Head of caudate nucleus (tissue), 42 donors: Measurements from ENCODE around the gene SERPINH1.

ENCODE experiments used
- DNase-seq, 42 donors: peaks; one replicate each; pipeline versions ENCODE4 v3.0.0 to v3.0.0-alpha.2; 2020 to 2021; ENCODE audit warnings: mixed read lengths in 7 of 42
- intact Hi-C: fragments of 100-400 bp; cut with DNase I; formaldehyde crosslinking; loops from one replicate; pipeline ENCODE4 v1.15.0; 2022

Gene SERPINH1

GRCh38 chr11:75562048-75562835 is at the start of gene SERPINH1:
Gene SERPINH1, plus strand, starts transcription at chr11:75562253. Its CDS starts 4,097 bp downstream, at chr11:75566350.
- peak; percentile 54 to 88 (median 71) for DNase-seq
- intact Hi-C loops, result no loop called here

- intact Hi-C loops, result no loop called here
- no peak for DNase-seq
These were observed 48.8 kb upstream of the SERPINH1 start for GRCh38 chr11:75513250-75513649.

- intact Hi-C loops, result no loop called here
- no peak for DNase-seq
These were observed 47.5 kb upstream of the SERPINH1 start for GRCh38 chr11:75514596-75514995.

- intact Hi-C loops, result no loop called here
- no peak for DNase-seq
These were observed 45.9 kb upstream of the SERPINH1 start for GRCh38 chr11:75516140-75516539.

- intact Hi-C loops, result no loop called here
- no peak for DNase-seq
These were observed 45.2 kb upstream of the SERPINH1 start for GRCh38 chr11:75516886-75517285.

GRCh38 chr11:75518204-75518549 is 43.9 kb upstream of the SERPINH1 start:
- DNase-seq, result no peak
- intact Hi-C loops, result no loop called here

- no peak for DNase-seq
- intact Hi-C loops, result no loop called here
These were observed 43.0 kb upstream of the SERPINH1 start for GRCh38 chr11:75518771-75519653.

- intact Hi-C loops, result no loop called here
- DNase-seq, result peak in 14 of 42 donors; percentile 7 to 62 (median 36)
These were observed 41.4 kb upstream of the SERPINH1 start for GRCh38 chr11:75520688-75521087.

- intact Hi-C loops, result no loop called here
- DNase-seq, result no peak
These were observed 39.6 kb upstream of the SERPINH1 start for GRCh38 chr11:75522286-75523044.

- intact Hi-C loops, result no loop called here
- DNase-seq, result peak in 7 of 42 donors; percentile 9 to 58 (median 26)
These were observed 38.9 kb upstream of the SERPINH1 start for GRCh38 chr11:75523189-75523588.

- intact Hi-C loops, result no loop called here
- no peak for DNase-seq
These were observed 38.0 kb upstream of the SERPINH1 start for GRCh38 chr11:75523811-75524664.

GRCh38 chr11:75524665-75525432 is 37.2 kb upstream of the SERPINH1 start:
- intact Hi-C loops, result no loop called here

GRCh38 chr11:75525433-75526191 is 36.4 kb upstream of the SERPINH1 start, which contains the start of gene GDPD5:
Gene GDPD5, minus strand, starts transcription at chr11:75525941. Its CDS starts 48,206 bp downstream, at chr11:75477735.
- intact Hi-C loops, result no loop called here
- peak; percentile 34 to 94 (median 87) for DNase-seq

More at GRCh38 chr11:75524665-75525432, 37.2 kb upstream of the SERPINH1 start:
- peak in 32 of 42 donors; percentile 11 to 67 (median 35) for DNase-seq

GRCh38 chr11:75526192-75526541 is 35.9 kb upstream of the SERPINH1 start:
- intact Hi-C loops, result no loop called here
- no peak for DNase-seq

- no peak for DNase-seq
- intact Hi-C loops, result no loop called here
These were observed 34.9 kb upstream of the SERPINH1 start for GRCh38 chr11:75527130-75527529.

- no peak for DNase-seq
- intact Hi-C loops, result no loop called here
These were observed 33.9 kb upstream of the SERPINH1 start for GRCh38 chr11:75527938-75528735.
